ENCODE data around the gene CAPRIN1. TPM values are rescaled to one million over a fixed set of nuclear protein-coding genes. Genes with fewer than 3 reads are reported as not detected.

Gene CAPRIN1
- total and polyA plus RNA-seq, 2 donors (not counting 3 experiments of a cell fraction or from before 2014, with no cell fraction given): 138 to 279 TPM

GRCh38 chr11:34021977-34022735 is 29.4 kb upstream of the CAPRIN1 start:
- FAIRE-seq: no peak
- TF ChIP-seq MYC (IDR thresholded peaks at IDR 0.05; ENCODE audit: low read depth, low read length): no peak
- no peak for TF ChIP-seq POLR2AphosphoS5 (IDR thresholded peaks at IDR 0.05; ENCODE audit: insufficient read depth, low read depth, low read length)
- TF ChIP-seq CTCF (IDR thresholded peaks at IDR 0.05; ENCODE audit: extremely low read depth in 1 of 2, insufficient read depth in 1 of 2, low read depth in 1 of 2, low read length in 2 of 2): no peak
- no peak for TF ChIP-seq JUN (IDR thresholded peaks at IDR 0.05; ENCODE audit: borderline replicate concordance, insufficient read depth, insufficient read length, low read depth)
- no peak for TF ChIP-seq POLR2A (IDR thresholded peaks at IDR 0.05; ENCODE audit: low read depth, low read length)
- no peak for DNase-seq (ENCODE audit: low read depth, low spot score)
- H3K9me3 ChIP-seq (replicated peaks; ENCODE audit: control insufficient read depth, insufficient read depth, low read length): no peaks in the 10 kb centered on the region
- no TSS peak for BruUV-seq (replicated peaks)
- H4K20me1 ChIP-seq (replicated peaks; ENCODE audit: control insufficient read depth, extremely low read depth, insufficient read depth, low read length): no peaks in the 10 kb centered on the region
- H3K4me2 ChIP-seq (ENCODE audit: insufficient read depth, low read length): no peak overlapping the region
- no peak overlapping the region for H2AFZ ChIP-seq (ENCODE audit: low read depth, low read length)
- H3K4me1 ChIP-seq (ENCODE audit: control insufficient read depth, extremely low read depth, insufficient read depth, low read length): no peaks in the 10 kb centered on the region
- no peaks in the 10 kb centered on the region for H3K79me2 ChIP-seq (ENCODE audit: control insufficient read depth, insufficient read depth, low read length)
- no peak overlapping the region for H3K9ac ChIP-seq (replicated peaks; ENCODE audit: extremely low read depth, insufficient read depth, low read length)
- H3K9me1 ChIP-seq (replicated peaks; ENCODE audit: control insufficient read depth, extremely low read depth, insufficient read depth, low read length): no peaks in the 10 kb centered on the region
- H3K27me3 ChIP-seq (ENCODE audit: control insufficient read depth in 2 of 2, insufficient read depth in 2 of 2, low read length in 2 of 2): peaks cover 2 to 6% of the 10 kb centered on the region in 2 experiments
- no peak overlapping the region for H3K27ac ChIP-seq (ENCODE audit: insufficient read depth, low read depth, low read length)
- no peak overlapping the region for H3K4me3 ChIP-seq (replicated peaks in 1 of 3; ENCODE audit: insufficient read depth in 1 of 3, low read depth in 1 of 3, low read length in 3 of 3)
- ChIA-PET CTCF (no interaction called here), POLR2A (no interaction called here)
- intact Hi-C loops (cut with micrococcal nuclease): no loop called here
- dilution Hi-C loops (cut with MboI; ENCODE audit: extremely low pct_ligation_motif_present, low sequenced_read_pairs): no loop called here
- no peaks in the 10 kb centered on the region for H3K36me3 ChIP-seq (ENCODE audit: control insufficient read depth in 2 of 2, extremely low read depth in 1 of 2, insufficient read depth in 2 of 2, low read length in 2 of 2)

GRCh38 chr11:34026432-34026831 is 25.1 kb upstream of the CAPRIN1 start:
- H2AFZ ChIP-seq (ENCODE audit: low read depth, low read length): no peak overlapping the region
- DNase-seq (ENCODE audit: low read depth, low spot score) (no peak), FAIRE-seq (no peak)
- H3K79me2 ChIP-seq (ENCODE audit: control insufficient read depth, insufficient read depth, low read length): no peaks in the 10 kb centered on the region
- peaks cover 2% of the 10 kb centered on the region in 2 experiments for H3K27me3 ChIP-seq (ENCODE audit: control insufficient read depth in 2 of 2, insufficient read depth in 2 of 2, low read length in 2 of 2)
- H4K20me1 ChIP-seq (replicated peaks; ENCODE audit: control insufficient read depth, extremely low read depth, insufficient read depth, low read length): no peaks in the 10 kb centered on the region
- no peak overlapping the region for H3K4me2 ChIP-seq (ENCODE audit: insufficient read depth, low read length)
- ChIA-PET POLR2A (no interaction called here), CTCF (no interaction called here)
- H3K4me3 ChIP-seq (replicated peaks in 1 of 3; ENCODE audit: insufficient read depth in 1 of 3, low read depth in 1 of 3, low read length in 3 of 3): no peak overlapping the region
- no peak overlapping the region for H3K27ac ChIP-seq (ENCODE audit: insufficient read depth, low read depth, low read length)
- no peak overlapping the region for H3K9ac ChIP-seq (replicated peaks; ENCODE audit: extremely low read depth, insufficient read depth, low read length)
- intact Hi-C loops (cut with micrococcal nuclease): no loop called here
- no peaks in the 10 kb centered on the region for H3K9me1 ChIP-seq (replicated peaks; ENCODE audit: control insufficient read depth, extremely low read depth, insufficient read depth, low read length)
- no TSS peak for BruUV-seq (replicated peaks)
- H3K4me1 ChIP-seq (ENCODE audit: control insufficient read depth, extremely low read depth, insufficient read depth, low read length): no peaks in the 10 kb centered on the region
- dilution Hi-C loops (cut with MboI; ENCODE audit: extremely low pct_ligation_motif_present, low sequenced_read_pairs): no loop called here
- no peaks in the 10 kb centered on the region for H3K36me3 ChIP-seq (ENCODE audit: control insufficient read depth in 2 of 2, extremely low read depth in 1 of 2, insufficient read depth in 2 of 2, low read length in 2 of 2)
- TF ChIP-seq JUN (IDR thresholded peaks at IDR 0.05; ENCODE audit: borderline replicate concordance, insufficient read depth, insufficient read length, low read depth) (no peak), MYC (IDR thresholded peaks at IDR 0.05; ENCODE audit: low read depth, low read length) (no peak)
- no peaks in the 10 kb centered on the region for H3K9me3 ChIP-seq (replicated peaks; ENCODE audit: control insufficient read depth, insufficient read depth, low read length)
